G401.6 (cell line): Measurements from ENCODE around the gene TAF6.

Experiments used
- FAIRE-seq: peaks from 2 replicates; lab custom pipeline; 2012; peaks lifted over from hg19 to GRCh38; lab: Jason Lieb, UNC

The TAF6 gene

DNA sequence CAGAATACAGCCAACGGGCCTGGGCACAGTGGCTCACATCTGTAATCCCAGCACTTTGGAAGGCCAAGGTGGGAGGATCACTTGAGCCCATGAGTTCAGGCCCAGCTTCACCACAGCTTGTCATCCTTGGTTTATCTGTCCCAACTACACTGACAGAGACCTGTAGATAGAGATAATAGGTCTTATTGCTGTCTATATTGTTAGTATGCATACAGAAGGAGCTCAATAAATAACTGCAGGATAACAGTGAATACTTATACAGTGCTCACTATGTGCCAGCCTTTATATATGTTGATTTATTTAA lies 1.5 kb upstream of the TAF6 start:
- no peak for FAIRE-seq

DNA sequence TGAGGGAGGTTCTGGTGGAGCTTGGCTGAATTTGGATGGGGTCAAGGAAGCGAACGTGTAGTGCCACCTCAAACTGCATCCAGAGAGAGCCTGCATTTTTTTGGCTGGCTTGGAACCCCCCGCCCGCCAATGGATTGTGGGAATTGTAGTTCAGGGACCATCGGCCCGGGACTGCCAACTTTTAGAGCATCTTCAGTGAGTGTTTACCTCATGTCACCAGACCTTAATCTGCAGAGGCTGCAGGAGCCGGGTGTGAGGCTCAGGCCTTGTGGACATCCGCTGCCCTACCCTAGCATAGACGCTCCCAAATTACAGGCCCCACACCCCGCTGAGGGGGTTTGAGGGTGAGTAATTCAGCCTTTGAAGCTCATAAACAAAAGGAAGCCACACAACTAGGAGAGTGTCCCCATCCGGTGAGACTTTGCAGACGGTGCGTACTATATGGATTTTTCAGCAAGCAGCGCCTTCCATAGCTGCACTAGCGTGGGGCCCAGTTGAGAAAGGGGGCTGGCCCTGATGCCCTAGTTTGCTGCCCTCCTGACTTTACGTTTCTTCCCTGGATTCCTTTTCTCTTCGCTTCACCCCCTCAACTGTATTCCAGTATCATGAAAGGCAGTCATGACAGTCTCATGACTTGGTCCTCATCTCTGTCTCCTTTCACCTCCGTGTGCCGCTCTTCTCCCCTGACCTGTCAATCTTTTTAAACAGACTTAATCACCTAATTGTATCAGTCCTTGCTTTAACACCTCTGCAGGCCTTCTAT lies 993 bp upstream of the TAF6 start:
- FAIRE-seq: no peak

DNA sequence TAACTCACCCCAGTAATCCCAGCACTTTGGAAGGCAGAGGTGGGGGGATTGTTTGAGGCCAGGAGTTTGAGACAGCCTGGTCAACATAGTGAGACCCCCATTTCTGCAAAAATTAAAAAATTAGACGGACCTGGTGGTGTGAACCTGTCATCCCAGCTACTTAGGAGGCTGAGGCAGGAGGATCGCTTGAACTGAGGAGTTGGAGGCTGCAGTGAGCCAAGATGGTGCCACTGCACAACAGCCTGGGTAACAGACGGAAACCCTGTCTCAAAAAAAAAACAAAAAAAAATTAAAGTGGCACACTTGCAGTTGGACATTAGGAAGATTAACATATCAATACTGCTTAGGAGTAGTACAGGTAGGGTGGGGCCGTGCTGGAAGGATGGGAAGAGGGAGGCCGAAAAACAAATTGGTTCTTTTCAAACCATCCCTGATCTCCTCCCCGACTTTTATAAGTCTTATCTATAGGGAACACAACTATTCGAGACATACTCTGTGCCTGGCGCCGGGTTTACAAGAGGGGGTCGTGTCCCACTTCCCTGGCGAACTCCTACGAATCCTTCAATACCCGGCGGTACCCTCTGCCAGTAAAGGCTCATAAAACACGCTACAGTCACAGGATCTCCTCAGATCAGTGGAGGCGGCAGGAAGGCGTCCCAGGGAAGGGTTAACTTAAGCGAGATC lies 628 bp downstream of the TAF6 start:
- FAIRE-seq: no peak

DNA sequence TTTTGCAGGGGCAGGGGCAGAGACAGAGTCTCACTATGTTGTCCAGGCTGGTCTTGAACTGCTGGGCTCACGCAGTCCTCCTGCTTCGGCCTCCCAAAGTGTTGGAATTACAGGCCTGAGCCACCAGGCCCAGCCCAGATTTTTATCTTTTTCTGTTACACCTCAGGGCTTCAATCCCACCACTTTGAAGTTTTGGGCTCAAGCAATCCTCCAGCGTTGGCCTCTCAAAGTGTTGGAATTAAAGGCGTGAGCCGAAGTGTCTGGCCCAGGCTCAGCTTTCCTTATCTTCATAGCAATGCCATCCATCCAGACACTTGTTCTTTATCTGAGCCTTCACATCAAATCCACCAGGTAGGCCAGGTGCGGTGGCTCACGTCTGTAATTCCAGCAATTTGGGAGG lies 4.1 kb downstream of the TAF6 start:
- FAIRE-seq: no peak

DNA sequence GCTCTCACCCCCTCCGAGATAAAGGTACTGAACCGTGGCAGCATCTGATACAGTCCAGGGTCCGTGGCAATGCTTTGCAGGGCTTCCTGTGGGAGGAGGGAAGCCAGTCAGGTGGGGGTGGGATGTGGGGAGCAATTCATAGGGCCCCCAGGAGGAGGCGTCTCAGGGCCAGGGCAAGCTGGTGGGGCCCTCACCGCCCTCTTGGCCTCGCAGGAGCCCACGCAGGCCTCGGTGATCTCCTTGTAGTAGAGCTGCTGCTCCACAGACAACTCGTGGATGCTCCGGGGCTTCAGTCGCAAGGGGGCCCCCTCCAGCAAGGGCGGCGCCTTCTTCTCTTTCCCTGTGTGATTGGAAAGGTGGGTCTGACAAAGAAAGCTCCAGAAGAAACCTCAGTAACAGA lies 7.2 kb downstream of the TAF6 start:
- FAIRE-seq: no peak

DNA sequence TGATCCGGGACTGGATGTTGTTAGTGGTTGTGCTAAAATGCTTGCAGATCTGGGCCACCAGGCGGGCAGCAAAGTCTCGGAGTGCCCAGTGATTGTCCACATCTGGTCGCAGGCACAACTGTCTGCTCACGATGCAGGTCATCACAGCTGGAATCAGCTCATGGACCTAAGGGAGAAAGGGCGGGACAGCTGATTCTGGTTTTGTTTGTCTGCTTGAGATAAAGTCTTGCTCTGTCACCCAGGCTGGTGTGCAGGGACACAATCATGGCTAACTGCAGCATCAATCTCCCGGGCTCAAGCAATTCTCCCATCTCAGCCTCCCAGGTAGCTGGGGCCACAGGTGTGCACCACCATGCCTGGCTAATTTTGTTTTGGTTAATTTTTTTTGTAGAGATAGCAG lies 8.0 kb downstream of the TAF6 start:
- FAIRE-seq: no peak

DNA sequence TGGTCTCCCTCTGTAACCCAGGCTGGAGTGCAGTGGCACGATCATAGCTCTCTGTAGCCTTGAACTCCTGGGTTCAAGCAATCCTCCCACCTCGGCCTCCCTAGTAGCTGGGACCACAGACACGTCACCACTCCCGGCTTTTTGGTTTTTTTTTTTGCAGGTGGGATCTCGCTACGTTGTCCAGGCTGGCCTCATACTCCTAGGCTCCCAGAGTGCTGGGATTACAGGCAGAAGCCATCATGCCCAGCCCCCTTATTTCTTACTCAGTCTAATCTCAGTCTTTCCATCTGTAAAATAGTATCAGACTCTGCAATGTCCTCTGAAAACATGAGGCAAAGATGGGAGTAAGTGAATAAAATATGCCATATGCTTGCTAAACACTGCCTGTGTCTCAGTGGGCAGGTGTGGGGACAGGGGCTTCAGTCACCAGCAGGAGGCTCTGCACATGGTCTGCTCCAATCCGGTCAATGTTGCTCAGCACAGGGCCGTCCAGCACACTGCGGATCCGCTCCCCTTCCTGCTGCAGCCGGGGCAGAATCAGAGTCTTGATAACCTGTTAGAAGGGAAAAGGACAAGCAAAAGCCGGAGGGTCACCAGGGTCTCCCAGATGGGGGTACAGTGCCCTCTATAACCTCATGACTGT lies 9.5 kb downstream of the TAF6 start:
- FAIRE-seq: no peak

DNA sequence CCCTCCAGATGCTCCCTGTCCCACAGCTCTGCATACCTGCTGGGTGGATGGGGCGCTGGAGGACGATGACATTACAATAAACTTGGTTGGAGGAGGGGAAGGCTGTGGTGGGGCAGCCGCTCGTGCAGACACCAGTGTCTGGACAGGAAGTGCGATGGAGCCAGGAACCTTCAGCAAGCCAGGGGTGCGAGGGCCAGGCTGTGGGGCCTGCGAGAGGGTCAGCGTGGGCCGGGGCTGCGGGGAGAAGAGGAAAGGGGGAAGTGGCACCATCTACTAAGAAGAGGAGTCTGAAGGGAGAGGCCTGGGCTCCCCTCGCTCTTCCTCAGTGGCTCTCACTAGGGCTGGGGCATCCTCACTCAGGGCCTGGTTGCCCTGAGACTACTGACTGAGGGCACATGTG lies 11.3 kb downstream of the TAF6 start:
- FAIRE-seq: no peak

DNA sequence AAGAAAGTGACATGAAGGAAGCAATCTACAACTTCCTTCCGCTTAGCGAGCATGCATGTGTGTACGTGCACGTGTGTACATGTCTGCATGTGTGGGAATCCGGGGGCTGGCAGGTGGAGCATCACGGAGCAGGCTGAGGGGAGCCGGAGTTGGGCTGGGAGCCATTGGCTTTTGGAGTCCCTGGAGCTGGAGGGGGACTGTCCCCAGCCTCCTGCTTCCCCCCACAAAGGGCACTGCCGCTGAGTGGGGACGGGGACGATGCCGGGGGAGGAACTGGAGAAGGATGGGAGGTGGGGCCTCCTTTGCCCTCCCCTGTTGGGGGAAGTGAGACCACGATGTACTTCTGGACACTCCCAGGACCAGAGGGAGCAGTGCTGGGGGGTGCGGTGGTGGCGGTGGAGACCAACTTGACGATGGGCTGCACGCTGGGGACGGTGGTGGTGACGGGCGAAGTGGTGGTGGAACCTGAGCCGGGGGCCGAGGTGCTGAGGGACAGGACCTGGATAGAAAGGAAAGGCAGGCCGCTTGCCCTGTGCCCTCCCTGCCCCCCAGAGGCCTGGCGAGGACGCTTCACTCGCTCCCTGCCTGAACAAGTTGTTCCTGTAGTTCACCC lies 11.9 kb downstream of the TAF6 start:
- FAIRE-seq: no peak

DNA sequence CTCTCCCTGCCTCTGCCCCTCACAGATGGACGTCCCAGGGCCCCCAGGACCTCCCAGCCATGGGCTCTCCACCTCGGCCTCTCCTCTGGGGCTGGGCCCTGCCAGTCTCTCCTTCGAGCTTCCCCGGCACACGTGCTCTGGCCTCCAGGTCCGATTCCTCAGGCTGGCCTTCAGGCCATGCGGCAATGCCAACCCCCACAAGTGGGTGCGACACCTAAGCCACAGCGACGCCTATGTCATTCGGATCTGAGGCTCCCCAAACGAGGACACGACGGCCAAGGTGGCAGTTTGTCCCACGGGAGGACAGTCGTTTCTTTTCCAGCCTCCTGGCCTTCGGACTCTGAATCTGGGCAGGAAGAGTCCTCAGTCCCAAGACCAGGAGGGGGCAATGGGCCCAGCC lies 12.5 kb downstream of the TAF6 start:
- FAIRE-seq: no peak

DNA sequence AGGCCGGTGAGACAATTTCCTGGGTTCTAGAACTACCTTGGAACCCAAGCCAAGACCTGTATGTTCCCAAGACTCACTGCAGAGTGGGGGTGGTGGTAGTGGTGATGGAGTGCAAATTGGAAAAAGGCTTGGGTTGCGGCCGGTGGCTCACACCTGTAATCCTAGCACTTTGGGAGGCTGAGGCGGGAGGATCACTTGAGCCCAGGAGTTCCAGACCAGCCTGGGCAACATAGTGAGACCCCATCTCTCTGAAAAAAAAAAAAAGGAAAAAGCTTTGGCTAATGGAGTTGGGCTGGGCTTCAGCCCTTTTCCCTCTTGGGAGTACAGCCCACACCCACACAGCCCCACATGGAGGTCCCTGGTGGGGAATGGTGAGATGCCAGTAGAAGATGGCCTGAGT lies 13.6 kb downstream of the TAF6 start:
- no peak for FAIRE-seq

DNA sequence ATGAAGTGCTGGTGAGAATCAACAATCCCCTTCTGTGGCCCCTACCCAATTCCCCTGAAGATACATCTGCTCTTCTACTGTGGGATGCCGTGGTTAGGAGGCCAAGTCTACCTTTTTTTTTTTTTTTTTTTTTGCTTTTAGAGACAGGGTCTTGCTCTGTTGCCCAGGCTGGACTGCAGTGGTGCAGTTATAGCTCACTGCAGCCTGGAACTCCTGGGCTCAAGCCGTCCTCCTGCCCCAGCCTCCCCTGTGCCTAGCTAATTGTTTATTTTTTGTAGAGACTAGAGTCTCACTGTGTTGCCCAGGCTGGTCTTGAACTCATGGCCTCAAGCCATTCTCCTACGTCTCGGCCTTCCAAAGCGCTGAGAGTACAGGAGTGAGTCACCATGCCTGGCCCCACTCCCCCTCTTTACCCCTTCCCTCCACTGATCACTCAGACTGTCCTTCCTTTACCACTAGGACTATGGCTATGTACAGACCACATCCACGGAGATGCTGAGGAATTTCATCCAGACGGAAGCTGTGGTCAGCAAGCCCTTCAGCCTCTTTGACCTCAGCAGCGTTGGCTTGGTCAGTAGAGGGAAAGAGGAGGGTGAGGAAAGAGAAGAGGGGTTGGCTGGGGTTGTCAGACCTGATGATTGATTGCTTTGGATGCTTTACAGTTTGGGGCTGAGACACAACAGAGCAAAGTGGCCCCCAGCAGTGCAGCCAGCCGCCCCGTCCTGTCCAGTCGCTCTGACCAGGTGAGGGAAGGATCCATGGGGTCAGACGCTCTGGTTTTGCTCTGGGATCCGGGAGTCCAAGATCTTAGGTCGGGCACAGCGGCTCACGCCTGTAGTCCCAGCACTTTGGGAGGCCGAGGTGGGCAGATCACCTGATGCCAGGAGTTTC lies 16.0 kb downstream of the TAF6 start:
- FAIRE-seq: no peak

DNA sequence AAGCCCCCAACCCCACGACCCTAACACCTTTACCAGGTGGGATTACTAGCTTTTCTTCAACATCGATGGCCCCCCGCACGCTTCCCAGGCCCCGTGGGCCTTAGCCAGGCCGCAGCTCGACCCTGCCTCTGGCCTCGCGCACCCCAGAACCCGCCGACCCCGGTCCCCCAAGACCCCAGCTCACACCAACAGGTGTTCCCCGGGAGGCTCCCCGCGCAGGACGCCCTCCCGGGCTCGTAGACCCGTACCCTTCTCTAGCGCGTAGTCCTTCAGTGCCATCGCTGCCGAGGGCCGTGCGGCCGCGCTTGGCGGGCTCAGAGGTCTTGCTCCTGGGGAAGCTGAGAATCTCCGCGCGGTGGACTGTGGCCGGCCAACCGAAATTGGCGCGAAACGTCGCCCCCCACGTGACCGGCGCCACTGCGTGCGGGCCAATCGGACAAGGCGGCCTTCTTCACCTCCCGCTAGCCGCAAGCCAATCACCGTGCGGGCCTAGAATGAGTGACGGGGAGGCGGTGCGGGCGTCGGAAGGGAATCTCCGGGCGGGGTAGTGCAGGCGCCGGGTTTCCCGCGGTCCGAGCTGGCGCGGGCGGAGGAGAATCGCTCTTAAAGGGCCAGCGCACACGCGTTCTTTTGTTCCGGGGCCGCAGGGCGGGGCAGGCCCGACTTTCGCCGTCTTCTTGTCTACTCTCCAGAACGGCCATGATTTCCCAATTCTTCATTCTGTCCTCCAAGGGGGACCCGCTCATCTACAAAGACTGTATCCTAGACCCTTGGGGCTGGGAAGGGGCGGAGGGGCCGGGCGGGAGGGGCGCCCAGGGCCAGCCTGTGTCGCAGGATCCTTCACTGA lies 17.9 kb downstream of the TAF6 start, which contains the start of the genes AP4M1 and MCM7:
TSS of gene AP4M1 (plus strand) at position 628 of the 847 bp plus-strand sequence. CDS start at position 700, 72 bp downstream.
TSS of gene MCM7 (minus strand) at position 382 of the 847 bp plus-strand sequence. CDS start at position 279, 103 bp downstream.
- peak; percentile 95 for FAIRE-seq

DNA sequence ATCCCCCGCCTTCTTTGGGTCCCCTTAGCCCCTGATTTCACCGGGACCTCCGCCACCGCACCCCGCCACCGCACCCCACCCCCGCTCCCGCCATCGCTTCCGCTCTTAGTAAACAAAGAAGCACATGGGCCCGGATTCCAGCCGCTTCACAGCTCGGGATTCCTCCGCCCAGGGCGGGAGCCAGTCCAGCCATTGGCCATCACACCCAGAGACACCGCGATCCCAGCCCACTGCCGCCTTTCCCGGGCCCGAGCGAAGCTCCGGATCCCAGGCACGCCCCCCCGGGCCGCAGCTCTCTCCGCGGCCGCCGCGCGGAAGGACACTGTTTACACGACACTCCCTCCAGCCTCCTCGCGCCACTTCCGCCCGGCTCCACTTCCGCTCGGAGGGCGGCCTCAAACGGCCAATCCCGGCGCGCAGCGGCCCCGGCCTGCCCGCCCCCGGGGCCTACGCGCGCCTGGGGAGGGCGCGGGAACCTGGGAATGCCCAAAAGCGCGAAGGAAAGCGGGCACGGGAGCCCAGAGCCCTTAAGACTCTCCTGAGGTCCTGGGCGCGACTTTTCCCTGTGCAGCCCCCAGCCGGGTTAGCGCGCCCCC lies 18.6 kb downstream of the TAF6 start:
- FAIRE-seq: no peak

DNA sequence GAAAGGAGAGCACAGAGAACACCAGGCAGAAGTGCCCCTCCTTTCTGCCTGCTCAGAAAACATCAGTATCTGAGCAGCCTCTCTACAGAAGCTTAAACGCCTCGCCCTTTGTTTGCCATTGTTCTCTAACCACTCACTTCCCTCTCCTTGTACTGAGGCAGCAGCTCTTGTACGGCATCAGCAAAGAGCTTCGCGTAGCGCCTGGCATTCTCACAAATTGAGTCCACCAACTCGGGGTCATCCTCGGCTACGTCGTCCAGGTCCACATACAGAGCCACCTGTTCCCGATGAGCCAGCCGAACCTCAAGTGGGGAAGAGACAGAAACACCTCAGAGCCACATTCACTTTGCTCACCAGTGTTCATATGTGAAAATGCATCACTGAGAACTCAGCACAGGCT lies 19.7 kb downstream of the TAF6 start:
- FAIRE-seq: no peak

DNA sequence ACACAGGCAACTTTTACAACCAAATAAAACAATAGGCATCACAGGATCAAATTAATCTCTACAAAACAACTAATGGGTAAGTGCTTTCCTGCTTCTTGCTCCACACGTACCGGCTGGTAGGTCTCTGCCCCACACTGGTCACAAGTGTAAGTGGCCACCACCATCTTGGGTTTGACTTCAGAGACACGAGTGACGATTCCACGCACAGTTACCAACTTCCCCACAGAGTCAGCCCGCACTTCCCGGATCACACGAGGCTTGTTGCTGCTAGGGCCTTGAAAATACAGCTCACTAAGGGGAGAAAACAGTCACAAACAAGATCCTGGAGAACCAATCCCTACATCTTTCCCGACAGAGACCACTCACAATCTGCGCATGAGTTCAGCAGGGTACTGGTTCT lies 20.2 kb downstream of the TAF6 start:
- FAIRE-seq: no peak

DNA sequence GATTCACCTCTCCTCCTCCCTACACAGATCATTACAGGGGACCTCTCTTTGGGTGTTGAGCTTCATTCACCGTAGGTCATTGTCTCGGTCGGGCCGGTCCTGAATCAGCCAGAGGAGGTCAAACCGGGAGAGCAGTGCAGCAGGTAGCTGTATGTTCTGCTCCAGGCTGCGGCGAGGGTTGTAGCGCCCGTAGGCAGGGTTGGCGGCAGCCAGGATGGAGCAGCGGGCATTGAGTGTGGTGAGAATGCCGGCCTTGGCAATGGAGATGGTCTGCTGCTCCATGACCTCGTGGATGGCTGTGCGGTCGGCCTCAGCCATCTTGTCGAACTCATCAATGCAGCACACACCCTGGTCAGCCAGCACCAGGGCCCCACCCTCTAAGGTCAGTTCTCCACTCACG lies 23.5 kb downstream of the TAF6 start:
- FAIRE-seq: no peak

DNA sequence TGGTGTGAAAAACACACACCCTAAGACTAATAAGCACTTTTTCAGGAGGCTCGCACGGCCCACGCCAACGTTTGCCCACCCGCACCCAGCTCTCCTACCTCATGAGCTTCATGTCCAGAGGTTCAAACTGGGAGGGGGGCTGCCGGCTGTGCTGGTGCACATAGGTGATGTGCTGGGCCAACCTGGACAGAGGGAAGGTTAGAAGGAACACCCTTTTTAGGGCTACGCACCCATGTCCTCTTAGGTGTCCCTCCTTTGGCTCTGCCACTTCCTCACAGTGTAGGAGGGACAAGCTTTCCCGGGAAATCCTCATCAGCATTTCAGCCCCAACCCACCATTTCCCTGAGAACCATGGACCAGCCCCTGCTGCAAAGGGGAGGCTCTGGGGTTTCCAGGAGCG lies 23.9 kb downstream of the TAF6 start:
- no peak for FAIRE-seq

DNA sequence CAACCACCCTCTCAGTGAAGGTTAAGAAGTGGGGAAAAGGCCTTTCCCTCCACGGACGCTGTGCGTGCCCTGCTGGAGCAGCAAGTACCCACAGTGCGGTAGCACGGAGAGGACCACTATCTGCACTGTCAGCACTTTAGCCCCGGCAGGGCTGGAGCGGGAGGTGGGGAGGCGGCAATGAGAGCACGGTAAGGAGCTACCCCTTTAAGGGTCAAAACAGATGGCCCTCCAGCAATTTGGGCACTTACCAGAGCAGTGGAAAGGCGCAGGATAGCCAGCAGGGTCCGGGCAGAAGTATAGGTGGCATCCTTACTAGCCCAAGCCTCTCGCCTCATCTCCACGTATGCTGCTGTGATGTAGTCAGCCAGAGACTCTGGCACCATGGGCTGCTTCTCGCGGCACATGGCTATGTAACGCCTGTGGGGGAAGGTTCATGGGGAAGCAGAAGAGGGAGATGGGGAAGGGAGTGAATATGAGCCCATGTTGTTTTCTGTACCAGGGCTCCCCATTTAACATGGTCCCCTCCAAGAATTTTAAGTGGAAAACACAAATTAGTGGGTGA lies 25.2 kb downstream of the TAF6 start:
- no peak for FAIRE-seq

DNA sequence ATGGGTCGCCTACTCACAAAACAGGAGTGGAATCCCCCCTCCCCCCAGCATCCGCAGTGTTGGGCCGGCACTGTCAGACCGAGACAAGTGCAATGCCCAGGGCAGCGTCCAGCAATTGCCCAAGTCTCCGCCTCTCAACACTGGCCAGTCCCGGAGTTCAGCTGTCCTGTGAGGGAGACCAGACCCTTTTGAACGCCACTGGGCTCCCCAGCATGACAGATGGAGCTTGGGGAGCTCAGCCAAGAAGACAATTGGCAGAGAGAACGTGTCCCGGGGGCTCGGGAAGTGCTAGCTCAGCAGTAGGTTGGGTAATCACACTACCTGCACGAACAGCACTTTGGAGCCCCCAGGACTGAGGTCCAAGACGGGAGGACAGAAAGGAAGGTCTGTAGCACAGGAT lies 25.7 kb downstream of the TAF6 start:
- FAIRE-seq: no peak
